Activated CD8-positive, alpha-beta T cell treated with anti-CD3 and anti-CD28 coated beads for 36 hours (primary cell): ENCODE results near the gene LPCAT1. TPM values are rescaled to one million over a fixed set of nuclear protein-coding genes. Genes with fewer than 3 reads are reported as not detected.

ENCODE experiments used
- ATAC-seq: fragments of 200-7000 bp; cut with Tn5 transposase; one replicate; pipeline ENCODE4 v1.10.0; 2021; ENCODE audit warnings: mild to moderate bottlenecking, moderate library complexity
- CTCF ChIA-PET: fragments of 350-600 bp; sonication (Branson Sonifier 250); formaldehyde crosslinking; loops from one replicate; lab custom pipeline; 2021; ENCODE audit warnings: antibody characterized with exemption; lab: Charles Lee
- POLR2A ChIA-PET: fragments of 350-600 bp; sonication (Branson Sonifier 250); formaldehyde crosslinking; loops from one replicate; lab custom pipeline; 2021; ENCODE audit warnings: antibody characterized with exemption; lab: Charles Lee
- DNase-seq: peaks from one replicate; pipeline ENCODE4 v3.0.0-alpha.2; 2020
- H3K27ac Mint-ChIP-seq: one replicate; pipeline ENCODE4 v1.8.0; 2021; ENCODE audit warnings: mild to moderate bottlenecking, mixed read lengths
- H3K27me3 Mint-ChIP-seq: one replicate; pipeline ENCODE4 v1.8.0; 2021; ENCODE audit warnings: mixed read lengths
- H3K36me3 Mint-ChIP-seq: one replicate; pipeline ENCODE4 v1.8.0; 2021; ENCODE audit warnings: low read depth, mixed read lengths
- H3K4me1 Mint-ChIP-seq: one replicate; pipeline ENCODE4 v1.8.0; 2021; ENCODE audit warnings: low read depth, mixed read lengths
- H3K4me3 Mint-ChIP-seq: one replicate; pipeline ENCODE4 v1.8.0; 2021; ENCODE audit warnings: mild to moderate bottlenecking, moderate library complexity, mixed read lengths
- H3K9me3 Mint-ChIP-seq: one replicate; pipeline ENCODE4 v1.8.0; 2021; ENCODE audit warnings: mixed read lengths
- intact Hi-C: fragments of 100-400 bp; cut with micrococcal nuclease; formaldehyde crosslinking; loops from one replicate; pipeline ENCODE4 v1.10.0; 2022
- total RNA-seq, 2 experiments: library from RNA; stranded (reverse); gene quantifications; one replicate each; pipeline ENCODE4 v1.2.3, GENCODE V29; 2021
- TF ChIP-seq, protein P1 (sequence below): fragments of 200-600 bp; IDR thresholded peaks from one replicate; pipeline ENCODE4 v1.8.0; 2022; ENCODE audit warnings: antibody characterized with exemption, mild to moderate bottlenecking

LPCAT1 gene
- total RNA-seq, 2 experiments from 2014 or later = 37.2 to 43.6 TPM

GRCh38 chr5:1418238-1418920 is 105.4 kb downstream of the LPCAT1 start:
- H3K27ac Mint-ChIP-seq = no peak overlapping the region
- no peaks in the 10 kb centered on the region for H3K27me3 Mint-ChIP-seq
- no peaks in the 10 kb centered on the region for H3K4me1 Mint-ChIP-seq
- no peak for DNase-seq
- H3K4me3 Mint-ChIP-seq = no peak overlapping the region
- no peak for ATAC-seq
- TF ChIP-seq, protein P1, sequence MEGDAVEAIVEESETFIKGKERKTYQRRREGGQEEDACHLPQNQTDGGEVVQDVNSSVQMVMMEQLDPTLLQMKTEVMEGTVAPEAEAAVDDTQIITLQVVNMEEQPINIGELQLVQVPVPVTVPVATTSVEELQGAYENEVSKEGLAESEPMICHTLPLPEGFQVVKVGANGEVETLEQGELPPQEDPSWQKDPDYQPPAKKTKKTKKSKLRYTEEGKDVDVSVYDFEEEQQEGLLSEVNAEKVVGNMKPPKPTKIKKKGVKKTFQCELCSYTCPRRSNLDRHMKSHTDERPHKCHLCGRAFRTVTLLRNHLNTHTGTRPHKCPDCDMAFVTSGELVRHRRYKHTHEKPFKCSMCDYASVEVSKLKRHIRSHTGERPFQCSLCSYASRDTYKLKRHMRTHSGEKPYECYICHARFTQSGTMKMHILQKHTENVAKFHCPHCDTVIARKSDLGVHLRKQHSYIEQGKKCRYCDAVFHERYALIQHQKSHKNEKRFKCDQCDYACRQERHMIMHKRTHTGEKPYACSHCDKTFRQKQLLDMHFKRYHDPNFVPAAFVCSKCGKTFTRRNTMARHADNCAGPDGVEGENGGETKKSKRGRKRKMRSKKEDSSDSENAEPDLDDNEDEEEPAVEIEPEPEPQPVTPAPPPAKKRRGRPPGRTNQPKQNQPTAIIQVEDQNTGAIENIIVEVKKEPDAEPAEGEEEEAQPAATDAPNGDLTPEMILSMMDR = no peak
- ChIA-PET CTCF (no interaction called here), POLR2A (no interaction called here)
- no peaks in the 10 kb centered on the region for H3K36me3 Mint-ChIP-seq
- no peaks in the 10 kb centered on the region for H3K9me3 Mint-ChIP-seq
- intact Hi-C loops = no loop called here

- intact Hi-C loops = no loop called here
- H3K27me3 Mint-ChIP-seq = no peaks in the 10 kb centered on the region
- no peaks in the 10 kb centered on the region for H3K4me1 Mint-ChIP-seq
- no peak overlapping the region for H3K27ac Mint-ChIP-seq
- no peaks in the 10 kb centered on the region for H3K9me3 Mint-ChIP-seq
- POLR2A ChIA-PET = no interaction called here
- H3K4me3 Mint-ChIP-seq = no peak overlapping the region
- TF ChIP-seq, protein P1 = no peak
- ATAC-seq = no peak
- CTCF ChIA-PET = no interaction called here
- DNase-seq = no peak
- H3K36me3 Mint-ChIP-seq = no peaks in the 10 kb centered on the region
These were observed 106.1 kb downstream of the LPCAT1 start for GRCh38 chr5:1417586-1418225.

DNA sequence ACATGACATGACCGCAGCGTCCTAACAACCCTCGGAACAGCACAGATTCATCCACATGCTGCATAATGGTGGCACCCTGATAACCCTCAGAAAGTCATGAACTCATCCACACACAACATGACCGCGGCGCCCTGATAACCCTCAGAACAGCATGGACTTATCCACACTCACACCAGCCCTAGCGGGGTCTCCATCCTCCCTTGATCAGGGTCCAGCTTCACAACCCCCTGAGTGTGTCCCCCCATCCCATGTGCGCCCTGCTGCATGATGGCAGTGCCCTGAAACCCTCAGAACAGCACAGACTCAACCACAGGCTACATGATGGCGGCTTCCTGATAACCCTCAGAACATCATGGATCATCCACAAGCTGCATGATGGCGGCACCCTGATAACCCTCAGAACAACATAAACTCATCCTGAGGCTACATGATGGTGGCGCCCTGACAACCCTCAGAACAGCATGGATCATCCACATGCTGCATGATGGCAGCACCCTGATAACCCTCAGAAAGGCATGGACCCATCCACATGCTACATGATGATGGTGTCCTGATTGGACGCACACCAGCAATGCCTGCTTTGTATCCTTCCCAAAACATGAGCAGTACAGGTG is 106.8 kb downstream of the LPCAT1 start:
- ChIA-PET CTCF (no interaction called here), POLR2A (no interaction called here)
- TF ChIP-seq, protein P1 = no peak
- Mint-ChIP-seq H3K36me3 (no peaks in the 10 kb centered on the region), H3K9me3 (no peaks in the 10 kb centered on the region), H3K27ac (no peak overlapping the region), H3K4me3 (no peak overlapping the region), H3K4me1 (no peaks in the 10 kb centered on the region), H3K27me3 (peaks cover 4% of the 10 kb centered on the region)
- intact Hi-C loops = no loop called here
- DNase-seq = no peak
- no peak for ATAC-seq

DNA sequence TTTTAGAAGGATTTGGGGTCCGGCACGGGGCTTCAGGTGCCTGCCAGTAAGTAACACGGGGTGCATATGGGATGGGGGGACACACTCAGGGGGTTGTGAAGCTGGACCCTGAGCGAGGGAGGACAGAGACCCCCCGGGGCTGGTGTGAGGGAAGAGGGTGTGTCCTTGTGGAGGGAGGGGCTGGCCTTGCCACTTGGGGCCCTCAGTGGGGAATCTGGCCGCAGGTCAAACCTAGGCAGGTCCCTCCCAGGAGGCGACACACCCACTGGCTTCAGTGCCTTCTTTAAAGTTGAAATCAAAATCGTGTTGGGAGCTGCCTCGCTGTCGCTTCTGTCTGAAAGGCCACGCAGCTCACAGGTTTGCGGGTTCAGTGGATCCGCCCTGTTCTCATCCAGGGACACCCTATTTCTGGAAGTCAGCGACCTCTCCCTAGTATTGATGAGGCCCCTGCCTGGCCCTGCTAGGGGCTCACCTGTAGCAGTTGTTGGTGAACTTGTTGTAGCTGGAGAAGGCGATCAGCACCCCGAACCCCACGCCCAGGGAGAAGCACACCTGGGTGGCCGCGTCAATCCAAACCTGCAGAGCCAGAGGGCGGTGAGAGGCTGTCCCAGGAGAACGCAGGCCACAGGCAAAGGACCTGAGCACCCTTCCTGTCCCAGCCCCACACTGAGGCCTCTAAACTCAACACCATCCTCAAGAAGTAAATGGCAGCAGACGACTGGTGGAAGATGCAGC is 108.0 kb downstream of the LPCAT1 start:
- POLR2A ChIA-PET = no interaction called here
- Mint-ChIP-seq H3K4me1 (no peaks in the 10 kb centered on the region), H3K27me3 (peaks cover 8% of the 10 kb centered on the region), H3K36me3 (no peaks in the 10 kb centered on the region), H3K27ac (no peak overlapping the region), H3K4me3 (no peak overlapping the region), H3K9me3 (no peaks in the 10 kb centered on the region)
- intact Hi-C loops = no loop called here
- CTCF ChIA-PET = no interaction called here
- ATAC-seq (no peak), DNase-seq (no peak)
- TF ChIP-seq, protein P1 = no peak
